Fibroblast of lung (primary cell): Measurements from ENCODE around the gene APAF1. TPM values are rescaled to one million over a fixed set of nuclear protein-coding genes. Genes with fewer than 3 reads are reported as not detected.
A peak's percentile ranks its signal among the peaks of the same experiment; 100 is the strongest.

Experiments
- DNase-seq, 2 donors: peaks; one replicate each; pipeline versions ENCODE4 v3.0.0 to v3.0.0-alpha.2; 2010; ENCODE audit warnings: low read depth in 2 of 2
- H2AFZ ChIP-seq: 2 replicates; pipeline ENCODE4 v1.5.1; 2012; ENCODE audit warnings: low read length, control low read depth, inconsistent platforms
- H3K27ac ChIP-seq: 2 replicates; pipeline ENCODE4 v1.5.1; 2011; ENCODE audit warnings: low read length, control low read depth; ENCODE audit not compliant: insufficient read depth
- H3K27me3 ChIP-seq: 2 replicates; pipeline ENCODE4 v1.5.1; 2011; ENCODE audit warnings: mild to moderate bottlenecking, low read length; ENCODE audit not compliant: control insufficient read depth, insufficient read depth
- H3K36me3 ChIP-seq: 2 replicates; pipeline ENCODE4 v1.5.1; 2011; ENCODE audit warnings: low read length; ENCODE audit not compliant: control insufficient read depth, insufficient read depth
- H3K4me1 ChIP-seq: 2 replicates; pipeline ENCODE4 v1.5.1; 2011; ENCODE audit warnings: low read length; ENCODE audit not compliant: control insufficient read depth, insufficient read depth; ENCODE audit errors: extremely low read depth
- H3K4me2 ChIP-seq: 2 replicates; pipeline ENCODE4 v1.5.1; 2011; ENCODE audit warnings: low read length, control low read depth; ENCODE audit not compliant: insufficient read depth; ENCODE audit errors: extremely low read depth
- H3K4me3 ChIP-seq, 4 experiments: fragments of 200-600 bp in 1 of 4; sonication (generic) in 1 of 4; replicated peaks in 1 of 4; 2 replicates each; pipeline ENCODE4 v1.5.1; 2011 to 2016; ENCODE audit warnings: low read length in 4 of 4, low read depth in 3 of 4, mild to moderate bottlenecking in 3 of 4, control low read depth in 2 of 4, inconsistent platforms in 1 of 4, mixed read lengths in 1 of 4; ENCODE audit not compliant: insufficient read depth in 1 of 4; ENCODE audit errors: control extremely low read depth in 1 of 4
- H3K79me2 ChIP-seq: 2 replicates; pipeline ENCODE4 v1.5.1; 2012; ENCODE audit warnings: mild to moderate bottlenecking, low read length, inconsistent platforms; ENCODE audit not compliant: control insufficient read depth, insufficient read depth
- H3K9ac ChIP-seq: 2 replicates; pipeline ENCODE4 v1.5.1; 2011; ENCODE audit warnings: mild to moderate bottlenecking, low read length, control low read depth; ENCODE audit not compliant: insufficient read depth
- H3K9me3 ChIP-seq: 2 replicates; pipeline ENCODE4 v1.5.1; 2012; ENCODE audit warnings: low read depth, low read length; ENCODE audit not compliant: control insufficient read depth, insufficient read depth
- H4K20me1 ChIP-seq: 2 replicates; pipeline ENCODE4 v1.5.1; 2011; ENCODE audit warnings: low read length; ENCODE audit not compliant: control insufficient read depth, insufficient read depth; ENCODE audit errors: extremely low read depth
- CTCF ChIP-seq, 2 donors: IDR thresholded peaks in 1 of 2; conservative IDR thresholded peaks in 1 of 2; 1 replicate in 1 of 2; 2 replicates in 1 of 2; pipeline ENCODE4 v1.5.1; 2011 to 2012; ENCODE audit warnings: low read length in 2 of 2, control low read depth in 1 of 2, inconsistent platforms in 1 of 2, low read depth in 1 of 2, mild to moderate bottlenecking in 1 of 2
- EZH2 ChIP-seq: IDR thresholded peaks from 2 replicates; pipeline ENCODE4 v1.5.1; 2012; ENCODE audit warnings: low read length, control low read depth, mild to moderate bottlenecking; ENCODE audit errors: missing control alignments
- polyA plus RNA-seq, 2 donors: library from polyadenylated mRNA; depleted of rRNA in 1 of 2; stranded (reverse) in 1 of 2; unstranded in 1 of 2; fragments of >200 nt; gene quantifications; 2 replicates each; pipeline ENCODE4 v1.2.1, GENCODE V29; 2011 to 2012; ENCODE audit warnings: missing spikeins in 1 of 2
- total RNA-seq: library from RNA; depleted of rRNA; stranded (reverse); fragments of >200 nt; gene quantifications from 2 replicates; pipeline ENCODE4 v1.2.1, GENCODE V29; 2014

The APAF1 gene
- total and polyA plus RNA-seq, 2 donors (not counting 1 experiment from before 2014, with no cell fraction given), result 13.6 to 23.3 TPM

GRCh38 chr12:98758331-98758730 is 113.2 kb downstream of the APAF1 start:
- H4K20me1 ChIP-seq, result no peaks in the 10 kb centered on the region
- no peak overlapping the region for H3K9ac ChIP-seq
- no peaks in the 10 kb centered on the region for H3K79me2 ChIP-seq
- H3K4me2 ChIP-seq, result no peak overlapping the region
- no peak overlapping the region for H2AFZ ChIP-seq
- DNase-seq, result peak in 1 of 2 donors; percentile 83
- no peaks in the 10 kb centered on the region for H3K27me3 ChIP-seq
- H3K9me3 ChIP-seq, result no peaks in the 10 kb centered on the region
- H3K4me3 ChIP-seq, result no peak overlapping the region
- H3K27ac ChIP-seq, result no peak overlapping the region
- H3K4me1 ChIP-seq, result peaks cover 4% of the 10 kb centered on the region
- no peak for TF ChIP-seq EZH2
- no peak for TF ChIP-seq CTCF (conservative IDR thresholded peaks at IDR 0.05 in 1 of 2, IDR thresholded peaks at IDR 0.05 in 1 of 2; ENCODE audit: low read depth in 1 of 2, low read length in 2 of 2)
- H3K36me3 ChIP-seq, result no peaks in the 10 kb centered on the region

GRCh38 chr12:98763656-98764055 is 118.6 kb downstream of the APAF1 start:
- Histone ChIP-seq H3K9ac (no peak overlapping the region), H3K4me2 (no peak overlapping the region), H3K4me3 (no peak overlapping the region), H3K27me3 (no peaks in the 10 kb centered on the region), H3K27ac (no peak overlapping the region), H3K36me3 (no peaks in the 10 kb centered on the region), H4K20me1 (no peaks in the 10 kb centered on the region), H3K9me3 (no peaks in the 10 kb centered on the region), H2AFZ (no peak overlapping the region), H3K79me2 (no peaks in the 10 kb centered on the region), H3K4me1 (no peaks in the 10 kb centered on the region)
- no peak for TF ChIP-seq EZH2
- TF ChIP-seq CTCF (conservative IDR thresholded peaks at IDR 0.05 in 1 of 2, IDR thresholded peaks at IDR 0.05 in 1 of 2; ENCODE audit: low read depth in 1 of 2, low read length in 2 of 2), result no peak
- DNase-seq, result no peak

- Histone ChIP-seq H3K4me3 (no peak overlapping the region), H2AFZ (no peak overlapping the region), H3K27me3 (no peaks in the 10 kb centered on the region), H4K20me1 (no peaks in the 10 kb centered on the region), H3K36me3 (no peaks in the 10 kb centered on the region), H3K4me2 (no peak overlapping the region), H3K27ac (no peak overlapping the region), H3K4me1 (no peaks in the 10 kb centered on the region), H3K79me2 (no peaks in the 10 kb centered on the region), H3K9me3 (no peaks in the 10 kb centered on the region), H3K9ac (no peak overlapping the region)
- no peak for TF ChIP-seq EZH2
- no peak for TF ChIP-seq CTCF (conservative IDR thresholded peaks at IDR 0.05 in 1 of 2, IDR thresholded peaks at IDR 0.05 in 1 of 2; ENCODE audit: low read depth in 1 of 2, low read length in 2 of 2)
- DNase-seq, result no peak
Measured at GRCh38 chr12:98767248-98767647, 122.2 kb downstream of the APAF1 start.
